GM18498 (cell line): ENCODE data around the gene SIPA1L3.

Source experiments
- ATAC-seq: cut with Tn5 transposase; IDR thresholded peaks from one replicate; pipeline ENCODE4 v1.9.1; 2021; ENCODE audit warnings: mild to moderate bottlenecking, moderate library complexity; ENCODE audit not compliant: unreplicated experiment

The SIPA1L3 gene

GRCh38 chr19:38035515-38036495, 128.8 kb downstream of the SIPA1L3 start:
- no peak for ATAC-seq

GRCh38 chr19:38036707-38037611, 130.0 kb downstream of the SIPA1L3 start:
- no peak for ATAC-seq

- ATAC-seq = no peak
Observed at GRCh38 chr19:38039966-38040365, 133.0 kb downstream of the SIPA1L3 start.

- no peak for ATAC-seq
Observed at GRCh38 chr19:38042132-38042531, 135.1 kb downstream of the SIPA1L3 start.

- ATAC-seq = no peak
Observed at GRCh38 chr19:38043649-38044144, 136.7 kb downstream of the SIPA1L3 start.

GRCh38 chr19:38044267-38045111, 137.5 kb downstream of the SIPA1L3 start:
- no peak for ATAC-seq

GRCh38 chr19:38045554-38046253, 138.7 kb downstream of the SIPA1L3 start:
- no peak for ATAC-seq

- ATAC-seq = peak; percentile 37
Observed at GRCh38 chr19:38046254-38047048, 139.4 kb downstream of the SIPA1L3 start.

GRCh38 chr19:38047049-38047438, 140.0 kb downstream of the SIPA1L3 start:
- no peak for ATAC-seq

GRCh38 chr19:38047641-38048040, 140.6 kb downstream of the SIPA1L3 start:
- ATAC-seq = no peak

- ATAC-seq = peak; percentile 49
Observed at GRCh38 chr19:38049105-38049649, 142.2 kb downstream of the SIPA1L3 start.

- ATAC-seq = no peak
Observed at GRCh38 chr19:38055010-38055409, 148.0 kb downstream of the SIPA1L3 start.

- ATAC-seq = no peak
Observed at GRCh38 chr19:38055655-38056521, 148.9 kb downstream of the SIPA1L3 start.

GRCh38 chr19:38056646-38057045, 149.6 kb downstream of the SIPA1L3 start:
- no peak for ATAC-seq

GRCh38 chr19:38057959-38058690, 151.1 kb downstream of the SIPA1L3 start:
- ATAC-seq = no peak

- ATAC-seq = no peak
Observed at GRCh38 chr19:38059897-38060296, 152.9 kb downstream of the SIPA1L3 start.

- ATAC-seq = no peak
Observed at GRCh38 chr19:38060331-38060730, 153.3 kb downstream of the SIPA1L3 start.
